Tibial artery (tissue), 4 donors: Measurements from ENCODE around the gene THPO.

ENCODE experiments used
- DNase-seq, 2 donors: peaks; one replicate each; pipeline ENCODE4 v3.0.0-alpha.2; 2019
- H3K27ac ChIP-seq, 2 donors: fragments of 200-600 bp; sonication (generic) in 1 of 2; 1 replicate in 1 of 2; 2 replicates in 1 of 2; pipeline ENCODE4 v1.5.1; 2018 to 2019; ENCODE audit warnings: mild to moderate bottlenecking in 1 of 2
- H3K27me3 ChIP-seq, 2 donors: fragments of 200-600 bp; sonication (generic) in 1 of 2; one replicate each; pipeline versions ENCODE4 v1.5.1 to v1.6.0; 2016 to 2019
- H3K36me3 ChIP-seq, 3 donors: fragments of 200-600 bp; sonication (generic) in 2 of 3; one replicate each; pipeline ENCODE4 v1.5.1; 2016 to 2019; ENCODE audit warnings: mild to moderate bottlenecking in 2 of 3
- H3K4me1 ChIP-seq, 4 donors: fragments of 200-600 bp; sonication (generic) in 2 of 4; 1 replicate in 3 of 4; 2 replicates in 1 of 4; pipeline ENCODE4 v1.5.1; 2016 to 2019
- H3K4me3 ChIP-seq, 2 donors: fragments of 200-600 bp; sonication (generic) in 1 of 2; 1 replicate in 1 of 2; 2 replicates in 1 of 2; pipeline ENCODE4 v1.5.1; 2018 to 2019; ENCODE audit warnings: mild to moderate bottlenecking in 2 of 2
- H3K9me3 ChIP-seq, 3 donors: fragments of 200-600 bp; sonication (generic) in 1 of 3; one replicate each; pipeline ENCODE4 v1.5.1; 2016 to 2019
- CTCF ChIP-seq, 2 experiments: fragments of 200-600 bp in 1 of 2; fragments of 450-650 bp in 1 of 2; IDR thresholded peaks; one replicate each; pipeline ENCODE4 v1.5.1; 2017 to 2019; ENCODE audit warnings: antibody characterized with exemption in 2 of 2, mild to moderate bottlenecking in 1 of 2, moderate library complexity in 1 of 2
- intact Hi-C: fragments of 100-400 bp; cut with DNase I; formaldehyde crosslinking; loops from one replicate; pipeline ENCODE4 v1.15.0; 2023; ENCODE audit warnings: low total_unique reads

The THPO gene

GRCh38 chr3:184352897-184353545 lies 25.0 kb downstream of the THPO start:
- H3K4me1 ChIP-seq, result peaks cover 0 to 9% (median 0%) of the 10 kb centered on the region in 4 donors
- H3K9me3 ChIP-seq, result no peaks in the 10 kb centered on the region
- TF ChIP-seq CTCF (IDR thresholded peaks at IDR 0.05), result no peak
- no peak overlapping the region for H3K4me3 ChIP-seq
- peaks cover 0 to 40% (median 7%) of the 10 kb centered on the region in 3 donors for H3K36me3 ChIP-seq
- H3K27me3 ChIP-seq, result no peaks in the 10 kb centered on the region
- H3K27ac ChIP-seq, result no peak overlapping the region
- DNase-seq, result no peak
- intact Hi-C loops, result no loop called here

- intact Hi-C loops, result no loop called here
- H3K4me3 ChIP-seq, result no peak overlapping the region
- H3K27ac ChIP-seq, result no peak overlapping the region
- no peaks in the 10 kb centered on the region for H3K9me3 ChIP-seq
- H3K27me3 ChIP-seq, result no peaks in the 10 kb centered on the region
- H3K36me3 ChIP-seq, result peaks cover 0 to 32% (median 7%) of the 10 kb centered on the region in 3 donors
- H3K4me1 ChIP-seq, result peaks cover 0 to 9% (median 0%) of the 10 kb centered on the region in 4 donors
- no peak for DNase-seq
- no peak for TF ChIP-seq CTCF (IDR thresholded peaks at IDR 0.05)
Measured at GRCh38 chr3:184352149-184352785, 25.7 kb downstream of the THPO start.

- Histone ChIP-seq H3K27me3 (no peaks in the 10 kb centered on the region), H3K9me3 (no peaks in the 10 kb centered on the region), H3K4me1 (peaks cover 0 to 9% (median 0%) of the 10 kb centered on the region in 4 donors), H3K36me3 (peaks cover 0 to 27% (median 7%) of the 10 kb centered on the region in 3 donors), H3K4me3 (no peak overlapping the region), H3K27ac (no peak overlapping the region)
- intact Hi-C loops, result no loop called here
- no peak for DNase-seq
- TF ChIP-seq CTCF (IDR thresholded peaks at IDR 0.05), result no peak
Measured at GRCh38 chr3:184351511-184352148, 26.4 kb downstream of the THPO start.

- H3K27me3 ChIP-seq, result no peaks in the 10 kb centered on the region
- intact Hi-C loops, result no loop called here
- H3K4me1 ChIP-seq, result peaks cover 0 to 10% (median 0%) of the 10 kb centered on the region in 4 donors
- H3K27ac ChIP-seq, result no peak overlapping the region
- TF ChIP-seq CTCF (IDR thresholded peaks at IDR 0.05), result no peak
- no peak overlapping the region for H3K4me3 ChIP-seq
- no peaks in the 10 kb centered on the region for H3K9me3 ChIP-seq
- H3K36me3 ChIP-seq, result peaks cover 0 to 28% (median 7%) of the 10 kb centered on the region in 3 donors
- no peak for DNase-seq
Measured at GRCh38 chr3:184350618-184351017, 27.4 kb downstream of the THPO start.

- H3K9me3 ChIP-seq, result no peaks in the 10 kb centered on the region
- peaks cover 4 to 28% (median 5%) of the 10 kb centered on the region in 3 donors for H3K36me3 ChIP-seq
- no peaks in the 10 kb centered on the region for H3K27me3 ChIP-seq
- no peak overlapping the region for H3K4me3 ChIP-seq
- H3K27ac ChIP-seq, result no peak overlapping the region
- intact Hi-C loops, result no loop called here
- H3K4me1 ChIP-seq, result peaks cover 0 to 17% (median 0%) of the 10 kb centered on the region in 4 donors
- no peak for DNase-seq
- TF ChIP-seq CTCF (IDR thresholded peaks at IDR 0.05), result no peak
Measured at GRCh38 chr3:184349563-184350470, 28.2 kb downstream of the THPO start.
